WERI-Rb-1 (cell line): ENCODE results near the gene EVX2.

Source experiments
- DNase-seq: peaks from one replicate; pipeline ENCODE4 v3.0.0-alpha.2; 2020
- H3K27ac ChIP-seq: fragments of 250-450 bp; sonication (Bioruptor Pico); 2 replicates; pipeline ENCODE4 v1.5.1; 2020; ENCODE audit warnings: mild to moderate bottlenecking, moderate library complexity
- H3K27me3 ChIP-seq: fragments of 250-450 bp; sonication (Bioruptor Pico); 2 replicates; pipeline ENCODE4 v1.5.1; 2021; ENCODE audit warnings: mild to moderate bottlenecking, low read depth, moderate library complexity; ENCODE audit not compliant: insufficient read depth, severe bottlenecking
- H3K36me3 ChIP-seq: fragments of 250-450 bp; sonication (Bioruptor Pico); 2 replicates; pipeline ENCODE4 v1.5.1; 2020; ENCODE audit warnings: mild to moderate bottlenecking, moderate library complexity
- H3K4me3 ChIP-seq: 2 replicates; pipeline ENCODE4 v1.5.1; 2011; ENCODE audit warnings: low read depth, mild to moderate bottlenecking, control low read depth, low read length
- H3K9me3 ChIP-seq: fragments of 250-450 bp; sonication (Bioruptor Pico); 2 replicates; pipeline ENCODE4 v1.5.1; 2021; ENCODE audit warnings: mild to moderate bottlenecking, moderate library complexity; ENCODE audit not compliant: severe bottlenecking
- CTCF ChIP-seq: IDR thresholded peaks from 2 replicates; pipeline ENCODE4 v1.5.1; 2011; ENCODE audit warnings: low read depth, mild to moderate bottlenecking, control low read depth, inconsistent platforms, low read length

EVX2 gene

GRCh38 chr2:176085861-176086771, 2.4 kb upstream of the EVX2 start:
- Histone ChIP-seq H3K27me3 (peaks cover 100% of the 10 kb centered on the region), H3K27ac (no peak overlapping the region), H3K36me3 (no peaks in the 10 kb centered on the region), H3K4me3 (no peak overlapping the region), H3K9me3 (peaks cover 22% of the 10 kb centered on the region)
- peak; percentile 67 for DNase-seq
- TF ChIP-seq CTCF: peak; percentile 79

- H3K9me3 ChIP-seq: peaks cover 29% of the 10 kb centered on the region
- TF ChIP-seq CTCF: no peak
- DNase-seq: no peak
- H3K27ac ChIP-seq: no peak overlapping the region
- H3K4me3 ChIP-seq: no peak overlapping the region
- no peaks in the 10 kb centered on the region for H3K36me3 ChIP-seq
- H3K27me3 ChIP-seq: peaks cover 99% of the 10 kb centered on the region
These were observed 1.5 kb upstream of the EVX2 start for GRCh38 chr2:176085120-176085788.

- Histone ChIP-seq H3K4me3 (no peak overlapping the region), H3K9me3 (peaks cover 29% of the 10 kb centered on the region), H3K27me3 (peaks cover 96% of the 10 kb centered on the region), H3K27ac (no peak overlapping the region), H3K36me3 (no peaks in the 10 kb centered on the region)
- TF ChIP-seq CTCF: no peak
- no peak for DNase-seq
These were observed 903 bp upstream of the EVX2 start for GRCh38 chr2:176084611-176085119.

- DNase-seq: no peak
- Histone ChIP-seq H3K4me3 (peak overlapping the region; percentile 12), H3K27me3 (peaks cover 94% of the 10 kb centered on the region), H3K36me3 (no peaks in the 10 kb centered on the region), H3K27ac (no peak overlapping the region), H3K9me3 (peaks cover 29% of the 10 kb centered on the region)
- TF ChIP-seq CTCF: no peak
These were observed 674 bp downstream of the EVX2 start for GRCh38 chr2:176082824-176083751.

- H3K27me3 ChIP-seq: peaks cover 88% of the 10 kb centered on the region
- peaks cover 29% of the 10 kb centered on the region for H3K9me3 ChIP-seq
- DNase-seq: no peak
- H3K4me3 ChIP-seq: no peak overlapping the region
- no peak overlapping the region for H3K27ac ChIP-seq
- H3K36me3 ChIP-seq: no peaks in the 10 kb centered on the region
- TF ChIP-seq CTCF: no peak
These were observed 1.3 kb downstream of the EVX2 start for GRCh38 chr2:176082525-176082823.
